SU-DHL-6 (cell line): ENCODE measurements around the gene ELAPOR1.

Experiments used
- H2AFZ ChIP-seq: fragments of 200-600 bp; sonication (generic); 2 replicates; pipeline ENCODE4 v1.6.1; 2014; ENCODE audit warnings: low read depth, mild to moderate bottlenecking, moderate library complexity, mixed read lengths, antibody characterized with exemption, low read length; ENCODE audit not compliant: severe bottlenecking
- H3F3A ChIP-seq: fragments of 200-600 bp; shearing (Covaris generic); 2 replicates; pipeline ENCODE4 v1.6.0; 2016; ENCODE audit warnings: antibody characterized with exemption, mild to moderate bottlenecking; ENCODE audit not compliant: insufficient read depth
- H3K27ac ChIP-seq: fragments of 200-600 bp; sonication (generic); 2 replicates; pipeline ENCODE4 v1.5.1; 2016; ENCODE audit warnings: low read depth, mild to moderate bottlenecking, low read length, moderate library complexity, mixed read lengths
- H3K27me3 ChIP-seq: fragments of 200-600 bp; sonication (generic), shearing (Covaris generic); 2 replicates; pipeline ENCODE4 v1.6.0; 2014; ENCODE audit warnings: mild to moderate bottlenecking, low read length
- H3K36me3 ChIP-seq: fragments of 200-600 bp; sonication (generic); 2 replicates; pipeline ENCODE4 v1.6.1; 2014; ENCODE audit warnings: mild to moderate bottlenecking, low read length, mixed read lengths
- H3K4me2 ChIP-seq: fragments of 300-600, 200-600 bp; shearing (Covaris generic), sonication (generic); 2 replicates; pipeline ENCODE4 v1.6.0; 2014; ENCODE audit warnings: low read length, low read depth, mild to moderate bottlenecking; ENCODE audit not compliant: poor library complexity, severe bottlenecking
- H3K4me3 ChIP-seq: fragments of 200-600 bp; sonication (generic); 2 replicates; pipeline ENCODE4 v1.5.1; 2014; ENCODE audit warnings: antibody characterized with exemption, low read length, mild to moderate bottlenecking, mixed read lengths; ENCODE audit not compliant: insufficient read depth, poor library complexity, severe bottlenecking
- H3K79me2 ChIP-seq: fragments of 200-600 bp; sonication (generic); 2 replicates; pipeline ENCODE4 v1.6.1; 2014; ENCODE audit warnings: mild to moderate bottlenecking, low read length, moderate library complexity; ENCODE audit not compliant: insufficient read depth
- H3K9ac ChIP-seq: fragments of 200-600 bp; sonication (generic); 2 replicates; pipeline ENCODE4 v1.7.0; 2014; ENCODE audit warnings: mild to moderate bottlenecking, low read length
- H3K9me2 ChIP-seq: fragments of 200-600 bp; sonication (generic); replicated peaks from 2 replicates; pipeline ENCODE4 v1.6.1; 2014; ENCODE audit warnings: low read length; ENCODE audit not compliant: insufficient read depth
- H3K9me3 ChIP-seq: fragments of 200-600 bp; sonication (generic); 2 replicates; pipeline ENCODE4 v1.6.1; 2014; ENCODE audit warnings: low read length, mixed read lengths; ENCODE audit not compliant: insufficient read depth
- H4K20me1 ChIP-seq: fragments of 200-600 bp; sonication (generic); 2 replicates; pipeline ENCODE4 v1.6.1; 2014; ENCODE audit warnings: low read depth, mild to moderate bottlenecking, antibody characterized with exemption, low read length, moderate library complexity, mixed read lengths
- CTCF ChIP-seq: fragments of 200-600 bp; sonication (generic); IDR thresholded peaks from one replicate; pipeline ENCODE4 v1.5.1; 2017; ENCODE audit warnings: antibody characterized with exemption, mild to moderate bottlenecking, low read length, moderate library complexity; ENCODE audit not compliant: insufficient read depth, poor library complexity, severe bottlenecking
- EZH2phosphoT487 ChIP-seq: fragments of 200-600 bp; sonication (generic), shearing (Covaris generic); conservative IDR thresholded peaks from 2 replicates; pipeline ENCODE4 v1.6.1; 2018; ENCODE audit warnings: mild to moderate bottlenecking, antibody characterized with exemption, low read length, moderate library complexity, mixed read lengths

ELAPOR1 gene

GRCh38 chr1:109112056-109112651 lies 1.8 kb upstream of the ELAPOR1 start:
- no peak overlapping the region for H3K27ac ChIP-seq
- H3K27me3 ChIP-seq = no peaks in the 10 kb centered on the region
- no peak overlapping the region for H2AFZ ChIP-seq
- H3F3A ChIP-seq = peaks cover 12% of the 10 kb centered on the region; the same call in 1 of the 2 replicates
- no peak overlapping the region for H3K4me3 ChIP-seq
- peak overlapping the region; percentile 90 for H3K4me2 ChIP-seq
- H4K20me1 ChIP-seq = no peaks in the 10 kb centered on the region
- H3K36me3 ChIP-seq = no peaks in the 10 kb centered on the region
- H3K79me2 ChIP-seq = no peaks in the 10 kb centered on the region
- no peak for TF ChIP-seq EZH2phosphoT487
- TF ChIP-seq CTCF = peak; percentile 12
- no peaks in the 10 kb centered on the region for H3K9me3 ChIP-seq
- no peak overlapping the region for H3K9ac ChIP-seq
- H3K9me2 ChIP-seq = no peaks in the 10 kb centered on the region

- peak overlapping the region; percentile 99 for H2AFZ ChIP-seq
- peak overlapping the region; percentile 9 for H3K4me3 ChIP-seq
- H3K27ac ChIP-seq = no peak overlapping the region
- H3K27me3 ChIP-seq = no peaks in the 10 kb centered on the region
- H3K9ac ChIP-seq = peak overlapping the region; percentile 52
- no peaks in the 10 kb centered on the region for H3K9me3 ChIP-seq
- no peaks in the 10 kb centered on the region for H4K20me1 ChIP-seq
- H3K36me3 ChIP-seq = no peaks in the 10 kb centered on the region
- TF ChIP-seq CTCF = peak; percentile 94
- no peak for TF ChIP-seq EZH2phosphoT487
- H3K9me2 ChIP-seq = no peaks in the 10 kb centered on the region
- peak overlapping the region; percentile 90 for H3K4me2 ChIP-seq
- H3K79me2 ChIP-seq = no peaks in the 10 kb centered on the region
- H3F3A ChIP-seq = peaks cover 12% of the 10 kb centered on the region; the same call in 1 of the 2 replicates
These were observed 1.1 kb upstream of the ELAPOR1 start for GRCh38 chr1:109112652-109113285.

- peak overlapping the region; percentile 90 for H3K4me2 ChIP-seq
- no peak overlapping the region for H3K27ac ChIP-seq
- no peaks in the 10 kb centered on the region for H4K20me1 ChIP-seq
- H2AFZ ChIP-seq = peak overlapping the region; percentile 99
- H3K9me3 ChIP-seq = no peaks in the 10 kb centered on the region
- H3K9ac ChIP-seq = peak overlapping the region; percentile 52
- peaks cover 12% of the 10 kb centered on the region; the same call in 1 of the 2 replicates for H3F3A ChIP-seq
- TF ChIP-seq EZH2phosphoT487 (no peak), CTCF (no peak)
- no peaks in the 10 kb centered on the region for H3K9me2 ChIP-seq
- H3K4me3 ChIP-seq = peak overlapping the region; percentile 63
- no peaks in the 10 kb centered on the region for H3K27me3 ChIP-seq
- no peaks in the 10 kb centered on the region for H3K79me2 ChIP-seq
- H3K36me3 ChIP-seq = no peaks in the 10 kb centered on the region
These were observed 393 bp downstream of the ELAPOR1 start for GRCh38 chr1:109114342-109114674.
